CD4-positive, alpha-beta T cell treated with Interleukin-12 subunit alpha and Interleukin-12 subunit beta, for 1 hour (primary cell): ENCODE results near the gene CHAD.
"Not testable (repeated sequence)": the region's sequence is repeated elsewhere in the genome, so short reads cannot be mapped to it uniquely, and the experiment has no call there.

Experiments
- DNase-seq: peaks from one replicate; pipeline ENCODE4 v3.0.0-alpha.2; 2020

Gene CHAD

GRCh38 chr17:50425682-50426471 lies 42.8 kb downstream of the CHAD start, which contains the start of gene ACSF2:
Gene ACSF2 (plus strand): TSS chr17:50426218. CDS start chr17:50426262, 44 bp downstream.
- peak; percentile 74 for DNase-seq

GRCh38 chr17:50424996-50425681 lies 43.5 kb downstream of the CHAD start:
- DNase-seq = no peak

GRCh38 chr17:50424246-50424995 lies 44.3 kb downstream of the CHAD start:
- DNase-seq = no peak

GRCh38 chr17:50423553-50424159 lies 45.0 kb downstream of the CHAD start:
- no peak for DNase-seq

- no peak for DNase-seq
Observed at GRCh38 chr17:50422738-50423137, 45.9 kb downstream of the CHAD start.

GRCh38 chr17:50421308-50422051 lies 47.2 kb downstream of the CHAD start:
- peak; percentile 6 for DNase-seq

- no peak for DNase-seq
Observed at GRCh38 chr17:50420419-50421112, 48.1 kb downstream of the CHAD start.

- DNase-seq = not testable (repeated sequence)
Observed at GRCh38 chr17:50419577-50419976, 49.1 kb downstream of the CHAD start.

- no peak for DNase-seq
Observed at GRCh38 chr17:50414808-50415207, 53.9 kb downstream of the CHAD start.
